HG02884 (cell line): ENCODE data around the gene SLC8A3.
A peak's percentile ranks its signal among the peaks of the same experiment; 100 is the strongest.

Experiments used
- ATAC-seq: cut with Tn5 transposase; IDR thresholded peaks from one replicate; pipeline ENCODE4 v1.9.1; 2021; ENCODE audit warnings: mild to moderate bottlenecking, moderate library complexity; ENCODE audit not compliant: unreplicated experiment

SLC8A3 gene

GRCh38 chr14:70180718-70181117 is 8.0 kb downstream of the SLC8A3 start:
- no peak for ATAC-seq

- ATAC-seq = no peak
These were observed 11.5 kb downstream of the SLC8A3 start for GRCh38 chr14:70177081-70177800.

- no peak for ATAC-seq
These were observed 15.2 kb downstream of the SLC8A3 start for GRCh38 chr14:70173569-70173968.

- ATAC-seq = no peak
These were observed 17.0 kb downstream of the SLC8A3 start for GRCh38 chr14:70171726-70172125.

- no peak for ATAC-seq
These were observed 17.8 kb downstream of the SLC8A3 start for GRCh38 chr14:70170976-70171375.

GRCh38 chr14:70168406-70168805 is 20.3 kb downstream of the SLC8A3 start:
- ATAC-seq = no peak

- no peak for ATAC-seq
These were observed 22.1 kb downstream of the SLC8A3 start for GRCh38 chr14:70166530-70167203.

- no peak for ATAC-seq
These were observed 26.4 kb downstream of the SLC8A3 start for GRCh38 chr14:70162358-70162757.

- no peak for ATAC-seq
These were observed 32.2 kb downstream of the SLC8A3 start for GRCh38 chr14:70156592-70156991.

- no peak for ATAC-seq
These were observed 36.0 kb downstream of the SLC8A3 start for GRCh38 chr14:70152704-70153103.

GRCh38 chr14:70152081-70152480 is 36.7 kb downstream of the SLC8A3 start:
- no peak for ATAC-seq

- ATAC-seq = no peak
These were observed 39.1 kb downstream of the SLC8A3 start for GRCh38 chr14:70149596-70150165.

- no peak for ATAC-seq
These were observed 39.7 kb downstream of the SLC8A3 start for GRCh38 chr14:70148911-70149595.

- ATAC-seq = no peak
These were observed 40.4 kb downstream of the SLC8A3 start for GRCh38 chr14:70148351-70148750.

GRCh38 chr14:70144046-70144445 is 44.7 kb downstream of the SLC8A3 start:
- ATAC-seq = no peak

- no peak for ATAC-seq
These were observed 45.4 kb downstream of the SLC8A3 start for GRCh38 chr14:70143306-70143705.

- no peak for ATAC-seq
These were observed 48.1 kb downstream of the SLC8A3 start for GRCh38 chr14:70140614-70141013.

- peak; percentile 59 for ATAC-seq
These were observed 49.4 kb downstream of the SLC8A3 start for GRCh38 chr14:70139384-70139783.

- ATAC-seq = no peak
These were observed 51.0 kb downstream of the SLC8A3 start for GRCh38 chr14:70137788-70138187.

GRCh38 chr14:70133461-70133860 is 55.3 kb downstream of the SLC8A3 start:
- no peak for ATAC-seq

GRCh38 chr14:70130482-70130881 is 58.3 kb downstream of the SLC8A3 start:
- ATAC-seq = no peak

GRCh38 chr14:70127186-70127585 is 61.6 kb downstream of the SLC8A3 start:
- ATAC-seq = no peak
